Measurements from ENCODE around the gene CLASP1. TPM values are rescaled to one million over a fixed set of nuclear protein-coding genes. Genes with fewer than 3 reads are reported as not detected.
A peak's percentile ranks its signal among the peaks of the same experiment; 100 is the strongest.

The CLASP1 gene
- total RNA-seq, 1 experiment from 2014 or later: 49.2 TPM

DNA sequence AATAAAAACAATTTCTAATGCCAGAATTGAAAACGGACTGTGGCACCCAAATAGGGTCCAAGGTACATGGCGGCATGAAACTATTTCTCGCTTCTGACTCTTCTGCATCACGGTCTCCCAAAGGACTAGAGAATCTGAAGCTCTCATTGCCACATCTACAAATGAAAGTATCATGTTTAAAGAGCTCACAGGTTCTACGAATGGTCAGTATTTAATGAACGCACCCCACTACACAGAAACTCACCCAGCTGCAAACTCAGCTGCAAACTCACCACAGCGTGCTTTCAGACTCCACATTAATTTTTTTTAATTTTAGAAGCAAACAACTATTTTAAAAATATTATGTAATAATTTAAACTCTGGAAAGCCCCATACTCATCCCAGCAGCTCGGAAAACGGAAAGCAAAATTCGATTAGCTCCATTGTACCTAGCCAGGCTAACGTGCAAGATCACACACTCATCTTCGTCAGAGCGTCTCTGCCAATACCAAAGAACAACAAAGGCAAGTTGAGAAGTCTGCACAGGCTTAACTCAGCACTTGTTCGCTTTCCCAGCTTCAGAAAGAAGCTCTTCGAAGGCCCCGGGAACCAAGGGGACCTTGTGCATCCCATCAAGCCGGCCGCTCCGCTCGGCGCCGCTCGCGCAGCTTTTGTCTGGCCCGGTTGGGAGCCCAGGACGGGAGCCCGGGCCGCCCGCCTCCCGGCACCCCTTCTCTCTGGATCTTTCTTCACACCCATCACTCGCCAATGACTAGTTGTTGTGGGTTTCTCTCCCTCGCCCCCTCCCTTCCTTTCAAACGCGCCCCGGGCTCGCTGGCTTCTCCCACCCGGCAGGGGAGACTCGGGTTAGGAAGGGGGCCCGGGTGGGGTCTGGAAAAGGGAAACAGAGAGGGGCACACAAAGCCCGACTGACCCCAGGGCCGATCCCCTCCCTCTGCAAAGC, 785 bp downstream of the CLASP1 start:
- no peaks in the 10 kb centered on the region; the same call in 1 of the 2 replicates for H3K36me3 ChIP-seq (ENCODE audit: control insufficient read depth, insufficient read depth, low read length)
- intact Hi-C loops (cut with micrococcal nuclease; ENCODE audit: unreplicated experiment) (loop anchor here (5.0 kb wide), 1 partner anchor 51 kb away; no protein-coding TSS in a partner anchor), in situ Hi-C loops (cut with HindIII; ENCODE audit: low pct_unique_long_range_greater_than_20kb, low sequenced_read_pairs) (no loop called here)
- TSS peak; percentile 82 for BruUV-seq (replicated peaks)
- peaks cover 19% of the 10 kb centered on the region for H3K4me1 ChIP-seq (ENCODE audit: control insufficient read depth, insufficient read depth, low read length)
- H3K4me3 ChIP-seq (ENCODE audit: low read depth in 2 of 2, low read length in 2 of 2): peak overlapping the region; percentile 92 to 95
- DNase-seq (ENCODE audit: low read depth, low spot score) (no peak), ATAC-seq (peak; percentile 49)
- no peak for TF ChIP-seq SIN3A (IDR thresholded peaks at IDR 0.05; ENCODE audit: borderline replicate concordance, insufficient read depth, low read depth, low read length)
- TF ChIP-seq, protein P1, sequence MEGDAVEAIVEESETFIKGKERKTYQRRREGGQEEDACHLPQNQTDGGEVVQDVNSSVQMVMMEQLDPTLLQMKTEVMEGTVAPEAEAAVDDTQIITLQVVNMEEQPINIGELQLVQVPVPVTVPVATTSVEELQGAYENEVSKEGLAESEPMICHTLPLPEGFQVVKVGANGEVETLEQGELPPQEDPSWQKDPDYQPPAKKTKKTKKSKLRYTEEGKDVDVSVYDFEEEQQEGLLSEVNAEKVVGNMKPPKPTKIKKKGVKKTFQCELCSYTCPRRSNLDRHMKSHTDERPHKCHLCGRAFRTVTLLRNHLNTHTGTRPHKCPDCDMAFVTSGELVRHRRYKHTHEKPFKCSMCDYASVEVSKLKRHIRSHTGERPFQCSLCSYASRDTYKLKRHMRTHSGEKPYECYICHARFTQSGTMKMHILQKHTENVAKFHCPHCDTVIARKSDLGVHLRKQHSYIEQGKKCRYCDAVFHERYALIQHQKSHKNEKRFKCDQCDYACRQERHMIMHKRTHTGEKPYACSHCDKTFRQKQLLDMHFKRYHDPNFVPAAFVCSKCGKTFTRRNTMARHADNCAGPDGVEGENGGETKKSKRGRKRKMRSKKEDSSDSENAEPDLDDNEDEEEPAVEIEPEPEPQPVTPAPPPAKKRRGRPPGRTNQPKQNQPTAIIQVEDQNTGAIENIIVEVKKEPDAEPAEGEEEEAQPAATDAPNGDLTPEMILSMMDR (IDR thresholded peaks at IDR 0.05): no peak
- no peak; the same call in 1 of the 2 replicates for TF ChIP-seq POLR2AphosphoS5 (IDR thresholded peaks at IDR 0.05; ENCODE audit: low read depth, low read length)
- no peak for TF ChIP-seq TCF7L2 (IDR thresholded peaks at IDR 0.05; ENCODE audit: low read depth, low read length)
- CTCF ChIA-PET: interaction anchor here (0.6 kb wide), 1 partner anchor 88 kb away, joined by 7 read pairs; the partner anchor contains the start of gene NIFK
- no peaks in the 10 kb centered on the region for H3K27me3 ChIP-seq (ENCODE audit: control insufficient read depth, insufficient read depth, low read length)
- POLR2A ChIA-PET: interaction anchor here (0.6 to 2.9 kb wide), 3 partner anchors 76 to 910 kb away, joined by 3 to 12 read pairs (median 3); partner anchors contain the start of gene RNU4ATAC
- H3K27ac ChIP-seq (ENCODE audit: low read length): peak overlapping the region; percentile 99
- H3K9me3 ChIP-seq (ENCODE audit: control insufficient read depth, insufficient read depth, low read depth, low read length): no peaks in the 10 kb centered on the region

DNA sequence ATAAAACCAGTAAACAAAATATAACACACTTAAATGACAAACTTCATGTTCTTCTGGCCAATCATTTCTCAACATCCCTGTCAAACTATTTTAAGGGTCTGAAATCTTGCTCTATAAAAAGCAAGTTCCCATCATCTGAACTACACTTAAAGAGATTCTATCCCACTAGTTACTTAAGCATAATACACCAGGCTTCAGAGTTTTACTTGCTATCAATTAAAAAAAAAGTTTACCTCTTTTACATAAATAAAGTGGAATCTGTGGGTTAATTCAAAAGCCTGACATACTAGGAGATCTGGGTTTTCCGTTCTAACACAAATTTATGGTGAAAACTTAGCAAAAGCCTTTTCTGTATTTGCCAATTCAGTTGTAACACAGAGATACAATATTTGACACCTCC, 1.9 kb downstream of the CLASP1 start:
- no peaks in the 10 kb centered on the region; the same call in 1 of the 2 replicates for H3K36me3 ChIP-seq (ENCODE audit: control insufficient read depth, insufficient read depth, low read length)
- ChIA-PET POLR2A (no interaction called here), CTCF (no interaction called here)
- peaks cover 19% of the 10 kb centered on the region for H3K4me1 ChIP-seq (ENCODE audit: control insufficient read depth, insufficient read depth, low read length)
- TF ChIP-seq SIN3A (IDR thresholded peaks at IDR 0.05; ENCODE audit: borderline replicate concordance, insufficient read depth, low read depth, low read length) (no peak), TCF7L2 (IDR thresholded peaks at IDR 0.05; ENCODE audit: low read depth, low read length) (no peak), POLR2AphosphoS5 (IDR thresholded peaks at IDR 0.05; ENCODE audit: low read depth, low read length) (no peak)
- TF ChIP-seq, protein P1 (IDR thresholded peaks at IDR 0.05): no peak
- TF ChIP-seq, protein P2, sequence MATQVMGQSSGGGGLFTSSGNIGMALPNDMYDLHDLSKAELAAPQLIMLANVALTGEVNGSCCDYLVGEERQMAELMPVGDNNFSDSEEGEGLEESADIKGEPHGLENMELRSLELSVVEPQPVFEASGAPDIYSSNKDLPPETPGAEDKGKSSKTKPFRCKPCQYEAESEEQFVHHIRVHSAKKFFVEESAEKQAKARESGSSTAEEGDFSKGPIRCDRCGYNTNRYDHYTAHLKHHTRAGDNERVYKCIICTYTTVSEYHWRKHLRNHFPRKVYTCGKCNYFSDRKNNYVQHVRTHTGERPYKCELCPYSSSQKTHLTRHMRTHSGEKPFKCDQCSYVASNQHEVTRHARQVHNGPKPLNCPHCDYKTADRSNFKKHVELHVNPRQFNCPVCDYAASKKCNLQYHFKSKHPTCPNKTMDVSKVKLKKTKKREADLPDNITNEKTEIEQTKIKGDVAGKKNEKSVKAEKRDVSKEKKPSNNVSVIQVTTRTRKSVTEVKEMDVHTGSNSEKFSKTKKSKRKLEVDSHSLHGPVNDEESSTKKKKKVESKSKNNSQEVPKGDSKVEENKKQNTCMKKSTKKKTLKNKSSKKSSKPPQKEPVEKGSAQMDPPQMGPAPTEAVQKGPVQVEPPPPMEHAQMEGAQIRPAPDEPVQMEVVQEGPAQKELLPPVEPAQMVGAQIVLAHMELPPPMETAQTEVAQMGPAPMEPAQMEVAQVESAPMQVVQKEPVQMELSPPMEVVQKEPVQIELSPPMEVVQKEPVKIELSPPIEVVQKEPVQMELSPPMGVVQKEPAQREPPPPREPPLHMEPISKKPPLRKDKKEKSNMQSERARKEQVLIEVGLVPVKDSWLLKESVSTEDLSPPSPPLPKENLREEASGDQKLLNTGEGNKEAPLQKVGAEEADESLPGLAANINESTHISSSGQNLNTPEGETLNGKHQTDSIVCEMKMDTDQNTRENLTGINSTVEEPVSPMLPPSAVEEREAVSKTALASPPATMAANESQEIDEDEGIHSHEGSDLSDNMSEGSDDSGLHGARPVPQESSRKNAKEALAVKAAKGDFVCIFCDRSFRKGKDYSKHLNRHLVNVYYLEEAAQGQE (IDR thresholded peaks at IDR 0.05; ENCODE audit: insufficient read depth in 1 of 2, low read depth in 2 of 2, low read length in 1 of 2): no peak
- intact Hi-C loops (cut with micrococcal nuclease; ENCODE audit: unreplicated experiment) (loop anchor here (5.0 kb wide), 1 partner anchor 50 kb away; no protein-coding TSS in a partner anchor), in situ Hi-C loops (cut with HindIII; ENCODE audit: low pct_unique_long_range_greater_than_20kb, low sequenced_read_pairs) (no loop called here)
- BruUV-seq (replicated peaks): no TSS peak
- peak overlapping the region; percentile 19 to 95; a peak in 3 of 4 replicates for H3K4me3 ChIP-seq (ENCODE audit: low read depth in 2 of 2, low read length in 2 of 2)
- H3K9me3 ChIP-seq (ENCODE audit: control insufficient read depth, insufficient read depth, low read depth, low read length): no peaks in the 10 kb centered on the region
- no peaks in the 10 kb centered on the region for H3K27me3 ChIP-seq (ENCODE audit: control insufficient read depth, insufficient read depth, low read length)
- H3K27ac ChIP-seq (ENCODE audit: low read length): peak overlapping the region; percentile 99
- DNase-seq (ENCODE audit: low read depth, low spot score): no peak
- ATAC-seq: no peak
